Stimulated activated naive CD8-positive, alpha-beta T cell treated with anti-CD3 and anti-CD28 coated beads, Interleukin-15, Interleukin-2, amounts not matched to agents 100 ng/mL and 50 ng/mL, for 24 hours (primary cell): ENCODE measurements around the gene CPA4.
"Not testable (repeated sequence)": the region's sequence is repeated elsewhere in the genome, so short reads cannot be mapped to it uniquely, and the experiment has no call there.

Source experiments
- H3K27ac Mint-ChIP-seq: one replicate; pipeline ENCODE4 v1.8.0; 2021; ENCODE audit warnings: mild to moderate bottlenecking, mixed read lengths
- H3K27me3 Mint-ChIP-seq: one replicate; pipeline ENCODE4 v1.8.0; 2021; ENCODE audit warnings: mixed read lengths
- H3K36me3 Mint-ChIP-seq: one replicate; pipeline ENCODE4 v1.8.0; 2021; ENCODE audit warnings: low read depth, mixed read lengths
- H3K4me1 Mint-ChIP-seq: one replicate; pipeline ENCODE4 v1.8.0; 2021; ENCODE audit warnings: low read depth, mixed read lengths
- H3K4me3 Mint-ChIP-seq: one replicate; pipeline ENCODE4 v1.8.0; 2021; ENCODE audit warnings: mild to moderate bottlenecking, mixed read lengths
- H3K9me3 Mint-ChIP-seq: one replicate; pipeline ENCODE4 v1.8.0; 2021; ENCODE audit warnings: mixed read lengths

Gene CPA4

GRCh38 chr7:130303982-130304381, 11.0 kb downstream of the CPA4 start:
- H3K4me3 Mint-ChIP-seq = no peak overlapping the region
- no peaks in the 10 kb centered on the region for H3K36me3 Mint-ChIP-seq
- no peaks in the 10 kb centered on the region for H3K9me3 Mint-ChIP-seq
- H3K4me1 Mint-ChIP-seq = no peaks in the 10 kb centered on the region
- H3K27ac Mint-ChIP-seq = no peak overlapping the region
- peaks cover 6% of the 10 kb centered on the region for H3K27me3 Mint-ChIP-seq

DNA sequence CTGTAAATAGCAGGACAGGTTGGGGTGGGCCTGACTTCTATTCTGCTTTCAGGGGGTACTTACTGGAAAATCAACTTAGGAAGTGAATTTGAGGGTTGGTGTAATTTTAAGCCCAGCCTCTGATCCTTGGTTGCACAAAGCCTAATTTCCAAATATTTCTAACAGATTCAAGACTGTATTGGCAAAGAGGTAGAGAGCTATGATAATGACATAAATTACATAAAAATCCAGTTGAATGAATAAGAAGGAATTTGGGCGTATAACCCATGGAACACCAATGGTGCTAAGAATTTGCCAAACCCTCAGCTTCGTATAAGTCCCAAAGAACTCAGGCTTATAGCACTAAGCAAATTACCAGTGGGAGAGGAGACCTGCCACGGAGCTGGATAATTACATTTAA, 11.9 kb downstream of the CPA4 start:
- H3K4me1 Mint-ChIP-seq = no peaks in the 10 kb centered on the region
- no peaks in the 10 kb centered on the region for H3K36me3 Mint-ChIP-seq
- no peak overlapping the region for H3K4me3 Mint-ChIP-seq
- H3K9me3 Mint-ChIP-seq = no peaks in the 10 kb centered on the region
- no peak overlapping the region for H3K27ac Mint-ChIP-seq
- peaks cover 6% of the 10 kb centered on the region for H3K27me3 Mint-ChIP-seq

DNA sequence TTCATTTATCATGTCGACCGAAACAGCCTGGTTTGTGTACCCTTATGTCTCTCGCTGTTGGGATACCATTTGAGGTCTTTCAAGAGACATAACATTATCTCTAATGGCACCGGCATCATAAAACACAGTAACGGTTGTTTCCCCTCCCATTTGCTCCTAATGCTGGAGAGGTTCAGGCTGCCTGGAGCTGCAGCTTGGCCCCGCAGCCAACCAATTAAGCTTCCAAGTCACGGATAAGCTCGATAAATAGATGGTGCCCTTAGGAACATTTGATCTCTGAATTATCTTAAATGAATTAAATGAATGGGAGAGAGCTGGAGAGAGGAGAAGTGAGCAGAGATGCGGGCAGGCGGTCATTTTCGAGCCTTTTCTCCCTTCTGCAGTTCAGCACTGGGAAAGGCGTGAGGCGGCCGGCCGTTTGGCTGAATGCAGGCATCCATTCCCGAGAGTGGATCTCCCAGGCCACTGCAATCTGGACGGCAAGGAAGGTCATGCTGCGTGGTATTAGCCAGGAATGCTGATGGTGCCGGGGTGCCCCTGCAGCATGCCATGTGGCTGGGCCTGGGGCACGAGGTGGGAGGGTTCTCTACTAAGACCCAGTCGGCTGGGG, 12.6 kb downstream of the CPA4 start:
- Mint-ChIP-seq H3K4me1 (no peaks in the 10 kb centered on the region), H3K27me3 (peaks cover 5% of the 10 kb centered on the region), H3K9me3 (no peaks in the 10 kb centered on the region), H3K36me3 (no peaks in the 10 kb centered on the region), H3K4me3 (no peak overlapping the region), H3K27ac (no peak overlapping the region)

DNA sequence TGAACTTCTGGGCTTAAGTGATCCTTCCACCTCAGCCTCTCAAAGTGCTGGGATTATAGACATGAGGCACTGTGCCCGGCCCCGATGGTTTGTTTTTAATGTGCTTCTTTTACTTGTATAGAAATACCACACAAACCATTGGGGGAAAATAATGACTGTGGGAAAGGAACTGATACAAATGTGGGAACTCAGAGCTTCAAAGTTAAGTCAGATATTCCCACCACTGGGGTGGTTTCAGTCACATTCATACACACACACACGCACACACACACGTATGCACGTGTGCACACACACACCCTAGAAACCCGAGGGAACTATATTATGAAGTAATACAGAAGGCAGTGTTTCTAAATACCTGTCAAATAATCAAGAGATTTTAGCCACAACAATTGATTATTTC, 17.0 kb downstream of the CPA4 start:
- H3K27me3 Mint-ChIP-seq = no peaks in the 10 kb centered on the region
- H3K4me1 Mint-ChIP-seq = no peaks in the 10 kb centered on the region
- no peak overlapping the region for H3K4me3 Mint-ChIP-seq
- no peak overlapping the region for H3K27ac Mint-ChIP-seq
- H3K36me3 Mint-ChIP-seq = no peaks in the 10 kb centered on the region
- H3K9me3 Mint-ChIP-seq = no peaks in the 10 kb centered on the region

GRCh38 chr7:130314305-130314704, 21.3 kb downstream of the CPA4 start:
- Mint-ChIP-seq H3K27ac (no peak overlapping the region), H3K36me3 (no peaks in the 10 kb centered on the region), H3K27me3 (no peaks in the 10 kb centered on the region), H3K9me3 (no peaks in the 10 kb centered on the region), H3K4me1 (no peaks in the 10 kb centered on the region), H3K4me3 (no peak overlapping the region)

DNA sequence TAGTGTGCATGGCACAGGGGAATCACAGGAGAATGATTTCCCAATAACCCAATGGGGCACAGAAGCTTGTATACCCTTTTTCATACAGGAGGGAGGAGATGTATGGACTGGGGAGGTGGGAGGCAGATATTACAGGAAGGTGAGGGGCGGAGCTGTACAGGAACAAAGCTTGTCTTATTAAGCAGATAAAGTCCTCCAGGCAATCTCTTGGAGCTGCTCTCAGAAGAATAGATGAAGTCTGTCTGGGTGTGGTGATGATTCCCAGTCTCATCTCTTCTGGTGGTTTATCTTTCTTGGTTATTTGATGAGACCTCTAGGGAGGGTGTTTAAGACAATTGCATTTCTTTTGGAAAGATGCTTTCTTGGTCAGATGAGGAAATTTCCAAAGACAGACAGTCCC, 26.6 kb downstream of the CPA4 start:
- H3K36me3 Mint-ChIP-seq = no peaks in the 10 kb centered on the region
- H3K4me1 Mint-ChIP-seq = no peaks in the 10 kb centered on the region
- H3K27me3 Mint-ChIP-seq = no peaks in the 10 kb centered on the region
- H3K4me3 Mint-ChIP-seq = no peak overlapping the region
- no peaks in the 10 kb centered on the region for H3K9me3 Mint-ChIP-seq
- H3K27ac Mint-ChIP-seq = no peak overlapping the region

GRCh38 chr7:130321542-130322229, 28.7 kb downstream of the CPA4 start:
- not testable (repeated sequence) for H3K4me3 Mint-ChIP-seq, H3K9me3 Mint-ChIP-seq, H3K27me3 Mint-ChIP-seq, H3K4me1 Mint-ChIP-seq, H3K36me3 Mint-ChIP-seq, H3K27ac Mint-ChIP-seq

DNA sequence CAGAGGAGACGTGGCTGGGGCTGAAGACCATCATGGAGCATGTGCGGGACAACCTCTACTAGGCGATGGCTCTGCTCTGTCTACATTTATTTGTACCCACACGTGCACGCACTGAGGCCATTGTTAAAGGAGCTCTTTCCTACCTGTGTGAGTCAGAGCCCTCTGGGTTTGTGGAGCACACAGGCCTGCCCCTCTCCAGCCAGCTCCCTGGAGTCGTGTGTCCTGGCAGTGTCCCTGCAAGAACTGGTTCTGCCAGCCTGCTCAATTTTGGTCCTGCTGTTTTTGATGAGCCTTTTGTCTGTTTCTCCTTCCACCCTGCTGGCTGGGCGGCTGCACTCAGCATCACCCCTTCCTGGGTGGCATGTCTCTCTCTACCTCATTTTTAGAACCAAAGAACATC, 29.7 kb downstream of the CPA4 start:
- Mint-ChIP-seq H3K4me1 (no peaks in the 10 kb centered on the region), H3K27ac (no peak overlapping the region), H3K9me3 (no peaks in the 10 kb centered on the region), H3K27me3 (no peaks in the 10 kb centered on the region), H3K36me3 (no peaks in the 10 kb centered on the region), H3K4me3 (no peak overlapping the region)

- Mint-ChIP-seq H3K27ac (no peak overlapping the region), H3K9me3 (no peaks in the 10 kb centered on the region), H3K36me3 (no peaks in the 10 kb centered on the region), H3K4me1 (no peaks in the 10 kb centered on the region), H3K27me3 (no peaks in the 10 kb centered on the region), H3K4me3 (no peak overlapping the region)
Observed at GRCh38 chr7:130324306-130324943, 31.5 kb downstream of the CPA4 start.

GRCh38 chr7:130329681-130330080, 36.7 kb downstream of the CPA4 start:
- Mint-ChIP-seq H3K27ac (no peak overlapping the region), H3K36me3 (no peaks in the 10 kb centered on the region), H3K27me3 (no peaks in the 10 kb centered on the region), H3K4me3 (no peak overlapping the region), H3K9me3 (no peaks in the 10 kb centered on the region), H3K4me1 (no peaks in the 10 kb centered on the region)

DNA sequence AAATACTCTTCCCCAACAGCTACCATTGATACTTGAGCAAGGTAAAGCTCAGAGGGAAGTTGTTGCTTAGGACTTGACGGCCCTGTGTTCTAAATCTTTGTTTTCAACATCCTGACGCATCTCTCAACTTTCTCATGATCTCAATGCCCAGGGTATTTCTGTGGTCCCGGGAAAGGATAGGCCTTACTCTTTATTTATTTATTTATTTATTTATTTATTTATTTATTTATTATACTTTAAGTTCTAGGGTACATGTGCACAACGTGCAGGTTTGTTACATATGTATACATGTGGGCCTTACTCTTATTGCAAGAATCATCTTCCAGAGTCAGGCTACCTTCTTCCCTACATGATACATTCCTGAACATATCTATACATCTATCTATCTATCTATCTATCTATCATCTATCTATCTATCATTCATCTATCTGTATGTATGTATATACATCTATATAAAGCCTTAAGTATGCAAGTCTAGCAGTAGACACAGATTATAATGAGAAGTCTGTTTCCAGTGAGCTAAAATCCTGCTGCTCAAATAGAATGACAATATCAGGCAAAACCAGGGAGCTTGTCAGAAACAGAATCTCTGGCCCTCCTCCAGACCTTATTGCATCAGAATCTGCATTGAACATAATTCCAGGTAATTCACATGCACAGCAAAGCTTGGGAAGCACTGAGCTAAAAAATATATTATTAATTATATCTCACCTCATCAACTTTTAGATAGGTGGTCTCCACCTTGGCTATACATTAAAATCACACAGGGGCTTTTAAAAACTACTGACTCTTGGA, 39.5 kb downstream of the CPA4 start:
- no peaks in the 10 kb centered on the region for H3K36me3 Mint-ChIP-seq
- H3K27me3 Mint-ChIP-seq = no peaks in the 10 kb centered on the region
- H3K4me1 Mint-ChIP-seq = no peaks in the 10 kb centered on the region
- no peak overlapping the region for H3K27ac Mint-ChIP-seq
- H3K9me3 Mint-ChIP-seq = no peaks in the 10 kb centered on the region
- no peak overlapping the region for H3K4me3 Mint-ChIP-seq

DNA sequence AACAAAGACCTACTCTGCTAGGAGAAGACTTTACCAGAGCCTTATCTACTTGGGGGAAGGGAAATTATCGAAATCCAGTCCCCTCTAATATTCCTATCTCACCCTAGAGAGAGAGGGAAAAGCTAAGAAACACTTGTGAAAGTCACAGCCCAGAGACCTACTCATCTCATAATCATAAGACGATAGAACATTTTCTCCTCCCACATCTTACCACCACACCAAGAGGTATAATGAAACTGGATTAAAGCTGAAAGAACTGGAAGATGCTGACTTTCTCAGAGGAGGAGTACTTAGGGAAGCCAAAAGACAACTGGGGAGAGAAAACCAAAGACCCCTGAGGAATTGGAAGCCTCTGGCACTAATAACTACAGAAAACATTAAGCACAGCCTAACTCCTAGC, 40.9 kb downstream of the CPA4 start:
- Mint-ChIP-seq H3K4me1 (no peaks in the 10 kb centered on the region), H3K27me3 (no peaks in the 10 kb centered on the region), H3K4me3 (no peak overlapping the region), H3K9me3 (no peaks in the 10 kb centered on the region), H3K27ac (no peak overlapping the region), H3K36me3 (no peaks in the 10 kb centered on the region)

GRCh38 chr7:130334274-130334673, 41.3 kb downstream of the CPA4 start:
- H3K4me3 Mint-ChIP-seq = no peak overlapping the region
- no peaks in the 10 kb centered on the region for H3K4me1 Mint-ChIP-seq
- H3K9me3 Mint-ChIP-seq = no peaks in the 10 kb centered on the region
- no peaks in the 10 kb centered on the region for H3K36me3 Mint-ChIP-seq
- no peaks in the 10 kb centered on the region for H3K27me3 Mint-ChIP-seq
- no peak overlapping the region for H3K27ac Mint-ChIP-seq

DNA sequence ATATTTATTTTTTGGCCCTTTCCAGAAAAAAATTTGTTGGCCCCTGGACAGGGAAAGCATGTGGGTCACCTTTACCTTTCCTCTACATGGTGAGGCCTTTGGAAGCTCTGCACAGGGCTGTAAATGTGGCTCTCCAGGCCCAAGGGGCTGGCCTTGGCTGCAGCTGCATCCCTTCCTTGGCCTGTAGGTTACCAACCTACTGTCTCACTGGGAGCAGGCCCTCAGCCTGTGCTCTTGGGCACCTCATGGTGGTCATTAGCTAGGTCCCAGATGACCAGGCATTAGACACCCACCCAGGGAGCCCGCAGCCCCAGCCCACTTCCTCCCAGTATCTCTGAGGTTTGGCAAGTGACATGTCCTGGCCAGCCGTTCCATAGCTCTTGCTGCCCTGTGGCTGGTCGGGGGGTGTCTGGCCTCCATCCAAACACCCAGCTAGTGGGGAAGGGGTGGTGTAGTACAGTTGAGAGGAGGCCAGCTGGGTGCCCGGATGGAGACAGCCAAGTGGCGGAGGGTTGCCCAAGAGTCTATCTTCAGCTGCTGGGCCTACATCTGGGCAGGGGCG, 44.5 kb downstream of the CPA4 start:
- no peak overlapping the region for H3K4me3 Mint-ChIP-seq
- H3K36me3 Mint-ChIP-seq = no peaks in the 10 kb centered on the region
- H3K4me1 Mint-ChIP-seq = no peaks in the 10 kb centered on the region
- no peak overlapping the region for H3K27ac Mint-ChIP-seq
- H3K9me3 Mint-ChIP-seq = no peaks in the 10 kb centered on the region
- no peaks in the 10 kb centered on the region for H3K27me3 Mint-ChIP-seq

DNA sequence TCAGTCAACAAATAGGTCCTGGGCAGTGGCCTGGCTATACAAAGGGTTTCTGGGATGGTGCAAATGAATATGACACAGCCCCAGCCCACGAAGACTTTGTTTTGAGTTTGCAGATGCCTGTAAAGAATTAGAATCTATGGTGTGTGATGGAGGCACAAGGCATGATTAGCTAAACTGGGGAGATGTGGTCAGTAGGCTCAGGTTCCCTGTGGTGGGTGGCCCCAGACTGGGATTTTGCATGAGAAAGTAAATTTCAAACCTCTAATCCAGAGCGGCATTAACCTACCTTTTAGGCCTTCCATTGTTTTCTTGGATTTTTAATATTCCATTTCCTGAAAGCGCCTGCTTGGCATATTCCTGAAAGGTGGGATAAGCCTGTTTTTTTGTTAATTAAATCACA, 45.3 kb downstream of the CPA4 start:
- Mint-ChIP-seq H3K27ac (no peak overlapping the region), H3K4me3 (no peak overlapping the region), H3K27me3 (no peaks in the 10 kb centered on the region), H3K36me3 (no peaks in the 10 kb centered on the region), H3K9me3 (no peaks in the 10 kb centered on the region), H3K4me1 (no peaks in the 10 kb centered on the region)
